Gastrocnemius medialis (tissue), 4 donors: ENCODE data around the gene RAD9A. TPM values are rescaled to one million over a fixed set of nuclear protein-coding genes. Genes with fewer than 3 reads are reported as not detected.

Experiments
- ATAC-seq, 2 donors: fragments of 150-250 bp; one replicate each; pipeline ENCODE4 v1.9.1; 2016
- DNase-seq, 2 donors: peaks; one replicate each; pipeline ENCODE4 v3.0.0-alpha.2; 2019
- H3K27ac ChIP-seq, 4 donors: fragments of 200-600 bp; sonication (generic); 1 replicate in 1 of 4; 2 replicates in 3 of 4; pipeline ENCODE4 v1.5.1; 2016 to 2018; ENCODE audit warnings: mild to moderate bottlenecking in 2 of 4, moderate library complexity in 1 of 4
- H3K27me3 ChIP-seq, 3 donors: fragments of 200-600 bp; sonication (generic) in 2 of 3; 1 replicate in 1 of 3; 2 replicates in 2 of 3; pipeline versions ENCODE4 v1.5.1 to v1.6.0; 2016 to 2019; ENCODE audit warnings: mild to moderate bottlenecking in 1 of 3, moderate library complexity in 1 of 3
- H3K36me3 ChIP-seq, 2 donors: fragments of 200-600 bp; sonication (generic) in 1 of 2; one replicate each; pipeline ENCODE4 v1.5.1; 2017 to 2018
- H3K4me1 ChIP-seq, 2 donors: fragments of 200-600 bp; sonication (generic) in 1 of 2; one replicate each; pipeline ENCODE4 v1.5.1; 2016 to 2017; ENCODE audit warnings: mild to moderate bottlenecking in 2 of 2
- H3K4me3 ChIP-seq, 4 donors: fragments of 200-600 bp; sonication (generic) in 3 of 4; 1 replicate in 1 of 4; 2 replicates in 3 of 4; pipeline ENCODE4 v1.5.1; 2016 to 2019; ENCODE audit warnings: mild to moderate bottlenecking in 2 of 4
- H3K9me3 ChIP-seq, 3 donors: fragments of 200-600 bp; sonication (generic) in 2 of 3; 1 replicate in 1 of 3; 2 replicates in 2 of 3; pipeline ENCODE4 v1.5.1; 2016 to 2019
- CTCF ChIP-seq, 5 experiments: fragments of 450-650 bp in 3 of 5; fragments of 200-600 bp in 2 of 5; sonication (generic) in 2 of 5; IDR thresholded peaks in 4 of 5; conservative IDR thresholded peaks in 1 of 5; 1 replicate in 4 of 5; 2 replicates in 1 of 5; pipeline ENCODE4 v1.5.1; 2016 to 2019; ENCODE audit warnings: antibody characterized with exemption in 5 of 5, mild to moderate bottlenecking in 3 of 5, moderate library complexity in 3 of 5
- POLR2A ChIP-seq, 2 donors: fragments of 450-650 bp; IDR thresholded peaks; one replicate each; pipeline ENCODE4 v1.6.1; 2017; ENCODE audit warnings: antibody characterized with exemption in 2 of 2, mild to moderate bottlenecking in 2 of 2, moderate library complexity in 2 of 2
- in situ Hi-C, 4 donors: fragments of 200-750 bp; cut with MboI; loops; one replicate each; pipeline versions ENCODE4 v1.15.0 to v1.8.0; 2017; ENCODE audit warnings: low sequenced_read_pairs in 4 of 4
- intact Hi-C: fragments of 100-400 bp; cut with DNase I; formaldehyde crosslinking; loops from one replicate; pipeline ENCODE4 v1.15.1; 2023; ENCODE audit warnings: low total_unique reads
- total RNA-seq, 4 donors: library from RNA; depleted of rRNA; stranded (reverse); fragments of >200 nt; gene quantifications; one replicate each; pipeline versions ENCODE4 v1.1.0 to v1.2.3, GENCODE V29; 2016

The RAD9A gene
- total RNA-seq, 4 donors from 2014 or later: 5.2 to 14.7 (median 7.7) TPM

GRCh38 chr11:67419325-67420049 lies 27.7 kb downstream of the RAD9A start:
- in situ Hi-C loops (no loop called here), intact Hi-C loops (loop anchor here (10.0 kb wide), 2 partner anchors 165 to 1365 kb away; partner anchors contain the start of genes GSTP1 and SF3B2)
- peaks cover 46 to 57% of the 10 kb centered on the region in 2 donors for H3K4me1 ChIP-seq
- H3K9me3 ChIP-seq: no peaks in the 10 kb centered on the region
- TF ChIP-seq POLR2A (IDR thresholded peaks at IDR 0.05): no peak
- TF ChIP-seq CTCF (IDR thresholded peaks at IDR 0.05 in 4 of 5, conservative IDR thresholded peaks at IDR 0.05 in 1 of 5): no peak
- ATAC-seq: no peak
- no peak for DNase-seq
- no peaks in the 10 kb centered on the region for H3K36me3 ChIP-seq
- H3K4me3 ChIP-seq: peak overlapping the region in 1 of 4 donors; percentile 50
- H3K27me3 ChIP-seq: no peaks in the 10 kb centered on the region
- H3K27ac ChIP-seq: peak overlapping the region; percentile 78 to 97 (median 87)

DNA sequence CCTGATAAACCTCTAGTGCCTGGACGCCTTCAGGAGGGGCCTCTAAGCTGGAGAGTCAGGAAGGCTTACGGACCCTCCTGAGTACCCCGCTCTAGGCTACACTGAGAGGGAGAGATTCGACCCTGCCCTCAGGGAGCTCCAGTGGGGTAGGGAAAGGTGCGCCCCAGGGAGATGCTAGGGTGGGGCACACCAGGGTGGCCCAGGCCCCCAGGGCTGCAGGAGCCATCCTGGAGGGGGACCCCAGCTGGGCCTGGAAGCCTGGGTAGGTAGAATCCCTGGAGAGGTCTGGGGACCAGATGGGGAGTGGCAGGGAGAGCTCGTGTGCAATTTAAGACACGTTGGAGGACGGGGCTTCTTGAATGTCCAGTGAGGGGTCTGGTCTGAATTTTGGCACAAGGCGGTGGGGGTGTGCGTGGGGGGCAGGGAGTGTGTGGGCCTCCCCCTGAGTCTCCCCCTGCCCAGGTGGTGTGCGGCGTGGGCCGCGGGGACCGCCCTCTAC lies 28.4 kb downstream of the RAD9A start:
- intact Hi-C loops (loop anchor here (10.0 kb wide), 2 partner anchors 165 to 1365 kb away; partner anchors contain the start of genes GSTP1 and SF3B2), in situ Hi-C loops (no loop called here)
- peak; percentile 1 to 9 for ATAC-seq
- Histone ChIP-seq H3K27me3 (no peaks in the 10 kb centered on the region), H3K27ac (peak overlapping the region; percentile 78 to 97 (median 87)), H3K4me3 (peak overlapping the region; percentile 21 to 77 (median 54)), H3K9me3 (no peaks in the 10 kb centered on the region), H3K4me1 (peaks cover 46 to 53% of the 10 kb centered on the region in 2 donors), H3K36me3 (no peaks in the 10 kb centered on the region)
- TF ChIP-seq CTCF (IDR thresholded peaks at IDR 0.05 in 4 of 5, conservative IDR thresholded peaks at IDR 0.05 in 1 of 5): no peak
- no peak for TF ChIP-seq POLR2A (IDR thresholded peaks at IDR 0.05)
- DNase-seq: no peak

GRCh38 chr11:67420646-67421429 lies 29.1 kb downstream of the RAD9A start:
- intact Hi-C loops: loop anchor here (1.0 to 10.0 kb wide), 3 partner anchors 19 to 1366 kb away; partner anchors contain the start of genes GSTP1 and SF3B2

More at GRCh38 chr11:67420646-67421429, 29.1 kb downstream of the RAD9A start:
- ATAC-seq (peak; percentile 67 to 82), DNase-seq (peak; percentile 93 to 95)
- Histone ChIP-seq H3K9me3 (no peaks in the 10 kb centered on the region), H3K4me1 (peaks cover 45 to 50% of the 10 kb centered on the region in 2 donors), H3K36me3 (no peaks in the 10 kb centered on the region), H3K27me3 (no peaks in the 10 kb centered on the region), H3K4me3 (peak overlapping the region; percentile 21 to 77 (median 54)), H3K27ac (peak overlapping the region; percentile 78 to 97 (median 87))
- in situ Hi-C loops: no loop called here
- peak in 2 of 5 experiments; percentile 13 to 28 for TF ChIP-seq CTCF (IDR thresholded peaks at IDR 0.05 in 4 of 5, conservative IDR thresholded peaks at IDR 0.05 in 1 of 5)
- TF ChIP-seq POLR2A (IDR thresholded peaks at IDR 0.05): peak; percentile 86 to 90
